Activated T-cell treated with anti-CD3 and anti-CD28 coated beads for 1 hour (primary cell): ENCODE measurements around the gene RTEL1.
A peak's percentile ranks its signal among the peaks of the same experiment; 100 is the strongest.
"Not testable (repeated sequence)": the region's sequence is repeated elsewhere in the genome, so short reads cannot be mapped to it uniquely, and the experiment has no call there.

Experiments used
- DNase-seq: peaks from one replicate; pipeline ENCODE4 v3.0.0-alpha.2; 2020; ENCODE audit warnings: low read depth

The RTEL1 gene

GRCh38 chr20:63652192-63652980 lies 5.7 kb upstream of the RTEL1 start:
- DNase-seq, result no peak

DNA sequence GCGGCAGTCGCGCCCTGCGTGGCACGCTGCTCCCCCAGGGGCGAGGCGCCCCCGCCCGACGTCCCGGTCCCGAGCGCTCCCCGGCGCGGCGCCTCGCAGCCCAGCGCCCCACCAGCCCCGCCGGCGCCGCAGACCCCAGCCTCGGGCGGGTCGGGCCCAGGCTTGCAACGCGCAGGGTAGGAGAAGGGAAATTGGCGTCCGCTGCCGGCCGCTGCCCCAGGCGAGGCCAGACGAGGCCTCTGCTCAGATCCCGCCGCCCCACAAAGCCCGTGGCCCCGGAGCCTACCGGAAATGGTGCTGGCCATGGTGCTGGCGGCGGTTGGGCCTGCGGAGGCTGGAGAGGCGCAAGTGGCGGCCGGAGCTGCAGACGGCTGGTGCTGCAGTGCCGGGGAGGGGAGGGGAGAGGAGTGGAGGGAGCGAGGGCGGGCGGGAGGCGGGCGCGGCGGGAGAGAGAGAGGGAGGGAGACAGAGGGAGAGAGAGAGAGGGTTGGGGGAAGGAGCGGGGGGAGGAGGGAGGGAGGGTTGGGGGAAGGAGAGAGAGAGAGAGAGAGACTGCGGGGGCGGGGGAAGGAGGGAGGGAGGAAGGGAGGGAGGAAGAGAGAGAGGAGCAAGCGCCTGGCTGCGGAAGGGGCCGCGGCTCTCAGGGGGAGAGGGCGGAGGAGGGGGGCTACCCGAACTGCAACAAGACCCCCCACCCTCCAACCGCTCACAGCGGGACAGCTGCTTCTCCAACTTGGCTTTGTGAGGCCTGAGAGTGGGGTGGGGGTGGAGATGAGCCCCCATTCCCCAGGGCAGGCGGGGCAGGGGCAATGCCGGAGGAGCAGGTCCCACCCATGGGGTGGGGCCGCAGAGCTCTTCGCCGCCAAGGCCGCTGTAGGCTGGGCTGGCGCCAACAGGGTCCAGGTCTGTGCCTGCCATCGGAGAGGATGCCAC lies 4.8 kb upstream of the RTEL1 start, which contains the start of gene STMN3:
STMN3 (minus strand) TSS at position 384 of the 933 bp plus-strand sequence; CDS start at position 305, 79 bp downstream.
- peak; percentile 56 for DNase-seq

- no peak for DNase-seq
Observed at GRCh38 chr20:63653974-63654668, 4.0 kb upstream of the RTEL1 start.

GRCh38 chr20:63655249-63655648 lies 2.9 kb upstream of the RTEL1 start:
- no peak for DNase-seq

GRCh38 chr20:63656451-63656850 lies 1.7 kb upstream of the RTEL1 start:
- no peak for DNase-seq

DNA sequence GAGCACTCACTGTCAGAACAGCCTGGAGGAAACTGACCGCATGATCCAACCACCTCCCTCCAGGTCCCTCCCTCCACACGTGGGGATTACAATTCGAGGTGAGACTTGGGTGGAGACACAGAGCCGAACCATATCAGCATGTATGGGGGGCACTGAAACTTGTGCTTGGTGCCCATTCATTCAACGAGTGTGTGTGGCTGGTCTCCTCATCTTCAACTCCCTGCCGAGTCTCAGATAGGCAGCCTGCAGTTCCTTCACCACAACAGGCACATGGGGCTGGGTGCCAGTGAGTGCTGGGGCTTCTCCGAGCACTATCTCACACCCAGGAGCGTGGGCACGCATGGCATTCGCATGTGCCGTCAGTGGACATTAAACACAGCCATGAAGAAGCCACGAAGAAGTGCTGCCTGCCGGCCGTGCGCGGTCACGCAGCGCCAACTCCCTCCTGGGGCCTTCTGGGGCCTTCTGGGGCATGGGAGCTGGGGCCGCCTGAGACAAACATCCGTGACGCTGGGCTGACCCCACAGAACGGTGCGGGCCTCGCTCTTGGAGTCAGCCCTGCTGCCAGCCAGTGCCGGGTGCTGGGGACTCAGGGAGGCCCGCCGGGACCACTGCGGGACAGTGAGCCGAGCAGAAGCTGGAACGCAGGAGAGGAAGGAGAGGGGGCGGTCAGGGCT lies 714 bp upstream of the RTEL1 start:
- no peak for DNase-seq

- no peak for DNase-seq
Observed at GRCh38 chr20:63658749-63659187, 656 bp downstream of the RTEL1 start.

DNA sequence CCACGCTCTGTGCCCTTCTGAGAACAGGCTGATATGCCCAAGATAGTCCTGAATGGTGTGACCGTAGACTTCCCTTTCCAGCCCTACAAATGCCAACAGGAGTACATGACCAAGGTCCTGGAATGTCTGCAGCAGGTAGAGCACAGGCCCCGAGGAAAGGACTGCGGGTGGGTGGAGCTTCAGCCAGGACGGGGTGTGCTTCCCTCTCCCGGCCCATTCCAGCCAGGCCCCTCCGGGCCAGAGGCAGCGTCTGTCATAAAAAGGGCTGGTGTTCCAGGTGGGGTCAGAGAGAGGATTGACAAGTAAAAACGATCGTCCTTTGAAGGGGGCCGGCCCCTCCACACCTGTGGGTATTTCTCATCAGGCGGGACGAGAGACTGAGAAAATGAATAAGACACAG lies 1.3 kb downstream of the RTEL1 start:
- no peak for DNase-seq

DNA sequence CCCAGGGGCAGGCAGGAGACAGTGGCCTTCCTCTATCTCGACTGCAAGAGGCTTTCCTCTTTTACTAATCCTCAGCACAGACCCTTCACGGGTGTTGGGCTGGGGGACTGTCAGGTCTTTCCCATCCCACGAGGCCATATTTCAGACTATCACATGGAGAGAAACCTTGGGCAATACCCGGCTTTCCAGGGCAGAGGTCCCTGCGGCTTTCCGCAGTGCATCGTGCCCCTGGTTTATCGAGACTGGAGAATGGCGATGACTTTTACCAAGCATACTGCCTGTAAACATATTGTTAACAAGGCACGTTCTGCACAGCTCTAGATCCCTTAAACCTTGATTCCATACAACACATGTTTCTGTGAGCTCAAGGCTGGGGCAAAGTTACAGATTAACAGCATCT lies 2.1 kb downstream of the RTEL1 start:
- not testable (repeated sequence) for DNase-seq

GRCh38 chr20:63660622-63661021 lies 2.5 kb downstream of the RTEL1 start:
- DNase-seq, result no peak

DNA sequence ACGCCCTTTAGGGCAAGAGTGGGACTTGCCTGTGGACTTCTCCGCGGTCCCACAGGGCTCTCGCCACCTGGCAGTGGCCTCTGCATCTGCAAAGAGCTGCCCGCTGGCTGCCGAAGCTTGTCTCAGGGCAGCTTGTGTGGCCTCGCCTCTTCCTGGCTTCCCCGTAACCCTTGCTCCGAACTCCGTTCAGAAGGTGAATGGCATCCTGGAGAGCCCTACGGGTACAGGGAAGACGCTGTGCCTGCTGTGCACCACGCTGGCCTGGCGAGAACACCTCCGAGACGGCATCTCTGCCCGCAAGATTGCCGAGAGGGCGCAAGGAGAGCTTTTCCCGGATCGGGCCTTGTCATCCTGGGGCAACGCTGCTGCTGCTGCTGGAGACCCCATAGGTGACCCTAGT lies 3.0 kb downstream of the RTEL1 start:
- DNase-seq, result no peak

DNA sequence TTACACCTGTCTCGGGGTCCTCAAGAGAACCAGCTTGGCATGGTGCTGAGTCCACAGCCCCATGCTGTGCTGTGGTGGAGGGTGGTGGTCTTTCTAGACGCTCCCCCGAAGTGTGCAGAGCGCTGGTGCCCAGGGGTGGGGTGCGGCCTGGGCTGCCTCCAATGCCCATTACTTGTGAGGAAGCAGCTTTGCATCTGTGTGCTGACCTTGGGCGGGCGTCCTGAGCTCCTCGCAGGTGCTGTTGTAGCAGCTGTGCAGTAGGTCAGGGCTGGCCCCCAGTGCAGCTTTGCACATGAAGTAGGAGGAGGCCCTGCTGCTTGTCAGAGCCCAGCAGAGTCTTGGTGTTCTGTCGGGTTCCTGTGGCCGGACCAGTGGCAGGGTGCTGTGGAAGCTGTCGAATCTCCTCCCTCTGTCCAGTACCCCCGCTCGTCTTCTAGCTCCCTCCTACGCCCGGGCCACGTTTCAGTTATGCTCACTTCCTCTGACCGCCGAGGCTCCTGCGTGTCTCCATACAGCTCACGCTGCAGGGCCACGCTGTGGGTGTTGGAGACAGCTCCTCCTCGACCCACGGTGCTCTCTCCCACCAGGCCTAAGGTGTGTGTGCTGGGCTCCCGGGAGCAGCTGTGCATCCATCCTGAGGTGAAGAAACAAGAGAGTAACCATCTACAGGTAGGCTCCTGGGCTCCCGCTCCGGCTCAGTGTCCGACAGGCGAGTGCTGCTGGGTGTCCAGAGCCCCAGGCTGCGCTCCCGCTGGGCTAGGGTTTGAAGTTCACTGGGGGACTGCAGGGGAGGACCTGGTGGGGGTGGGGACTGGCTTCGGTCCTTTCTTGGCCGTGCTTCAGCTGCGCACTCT lies 4.1 kb downstream of the RTEL1 start:
- no peak for DNase-seq

DNA sequence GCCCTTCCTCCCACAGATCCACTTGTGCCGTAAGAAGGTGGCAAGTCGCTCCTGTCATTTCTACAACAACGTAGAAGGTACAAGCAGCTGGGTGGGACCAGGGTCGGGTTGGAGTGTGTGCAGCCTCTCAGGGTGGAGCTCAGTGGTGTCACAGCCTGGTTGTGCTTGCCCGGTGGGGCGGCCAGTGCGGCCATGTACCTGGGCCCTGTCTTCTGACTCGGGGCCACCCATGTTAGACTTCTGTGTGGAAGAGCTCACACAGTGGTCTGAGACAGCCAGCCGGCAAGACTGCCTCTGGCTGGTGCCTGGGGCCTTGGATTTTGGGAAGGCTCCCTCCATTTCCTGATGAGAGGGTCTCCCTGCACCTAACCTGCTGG lies 4.7 kb downstream of the RTEL1 start:
- DNase-seq, result no peak

- DNase-seq, result no peak
Observed at GRCh38 chr20:63663332-63664066, 5.4 kb downstream of the RTEL1 start.

DNA sequence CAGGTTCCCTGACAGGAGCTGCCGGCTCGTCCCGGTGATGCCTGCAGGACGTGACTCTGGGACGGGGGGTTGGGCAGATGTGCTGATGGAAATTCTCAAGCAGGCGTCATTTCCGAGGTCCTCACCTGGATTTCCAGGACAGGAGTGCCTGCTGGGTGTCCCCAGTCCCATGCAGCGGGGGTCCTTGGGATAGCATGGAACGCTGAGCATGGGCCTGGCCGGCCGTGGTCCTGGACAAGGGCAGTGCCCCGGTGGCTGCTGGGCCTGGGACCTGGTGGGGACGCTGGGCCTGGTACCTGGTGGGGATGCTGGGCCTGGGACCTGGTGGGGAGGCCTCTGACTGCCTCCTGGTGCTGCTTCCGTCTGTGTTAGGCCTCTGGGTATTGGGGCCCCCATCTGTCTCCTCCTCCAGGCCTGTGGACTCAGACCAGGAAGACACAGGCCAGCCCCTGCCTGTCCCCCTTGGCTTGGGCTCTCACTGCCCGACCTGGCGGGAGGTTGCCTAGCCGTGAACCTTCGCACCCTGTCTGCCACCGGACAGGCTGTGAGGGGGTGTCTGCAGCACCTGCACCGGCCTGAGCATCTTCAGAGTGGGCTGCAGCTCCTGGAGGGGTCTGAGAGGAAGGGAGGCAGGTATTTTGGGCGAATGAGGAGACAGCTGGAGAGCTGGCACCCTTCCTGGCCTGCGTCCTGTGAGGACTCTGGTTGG lies 6.2 kb downstream of the RTEL1 start:
- DNase-seq, result no peak

DNA sequence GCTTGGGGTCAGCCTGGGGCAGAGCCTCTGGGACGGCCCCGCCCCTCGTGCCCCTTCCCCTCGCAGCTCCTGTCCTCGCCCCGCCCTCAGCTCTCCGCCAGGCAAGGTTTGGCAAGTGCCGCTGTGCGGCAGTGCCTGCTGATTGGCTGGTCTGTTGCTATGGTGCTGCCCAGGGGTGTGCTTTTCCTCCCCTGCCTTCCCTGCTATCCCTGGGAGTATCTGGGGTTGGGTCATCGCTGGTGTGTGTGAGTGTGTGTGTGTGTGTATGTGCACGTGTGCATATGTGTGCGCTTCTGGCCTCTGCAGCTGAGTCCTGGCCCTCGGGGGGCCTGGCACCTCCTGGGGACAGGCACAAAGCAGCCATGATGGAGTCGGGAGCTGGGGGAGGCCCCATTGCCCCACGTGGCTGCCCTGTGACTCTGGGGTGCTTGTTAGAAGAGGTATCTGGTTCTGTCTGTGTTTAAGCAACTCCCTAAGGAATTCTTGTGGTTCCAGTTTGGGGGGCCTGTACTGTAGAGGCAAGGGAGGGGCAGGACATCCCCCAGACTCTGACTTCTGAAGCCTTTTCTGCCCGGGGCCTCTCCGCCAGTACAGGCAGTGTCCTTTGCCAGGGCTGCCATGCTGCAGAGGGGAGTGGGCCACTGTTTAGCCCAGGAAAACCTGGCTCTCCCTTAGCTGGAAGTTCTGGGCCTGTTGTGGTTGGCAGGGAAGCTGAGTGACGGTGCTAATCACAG lies 6.9 kb downstream of the RTEL1 start:
- no peak for DNase-seq

- no peak for DNase-seq
Observed at GRCh38 chr20:63665708-63666107, 7.6 kb downstream of the RTEL1 start.

DNA sequence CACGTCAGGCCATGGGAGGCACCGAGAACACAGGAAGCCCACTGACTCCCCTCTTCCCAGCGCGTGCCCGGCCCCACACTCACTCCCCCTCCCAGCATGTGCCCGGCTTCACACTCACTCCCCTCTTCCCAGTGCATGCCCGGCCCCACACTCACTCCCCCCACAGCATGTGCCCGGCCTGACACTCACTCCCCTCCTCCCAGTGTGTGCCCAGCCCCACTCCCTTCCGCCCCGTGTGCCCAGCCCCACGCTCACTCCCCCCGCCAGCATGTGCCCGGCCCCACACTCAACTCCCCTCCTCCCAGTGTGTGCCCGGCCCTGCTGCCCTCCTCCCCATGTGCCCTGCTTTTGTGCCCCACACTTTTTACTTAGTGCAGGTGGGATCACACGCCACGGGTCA lies 9.7 kb downstream of the RTEL1 start:
- no peak for DNase-seq

DNA sequence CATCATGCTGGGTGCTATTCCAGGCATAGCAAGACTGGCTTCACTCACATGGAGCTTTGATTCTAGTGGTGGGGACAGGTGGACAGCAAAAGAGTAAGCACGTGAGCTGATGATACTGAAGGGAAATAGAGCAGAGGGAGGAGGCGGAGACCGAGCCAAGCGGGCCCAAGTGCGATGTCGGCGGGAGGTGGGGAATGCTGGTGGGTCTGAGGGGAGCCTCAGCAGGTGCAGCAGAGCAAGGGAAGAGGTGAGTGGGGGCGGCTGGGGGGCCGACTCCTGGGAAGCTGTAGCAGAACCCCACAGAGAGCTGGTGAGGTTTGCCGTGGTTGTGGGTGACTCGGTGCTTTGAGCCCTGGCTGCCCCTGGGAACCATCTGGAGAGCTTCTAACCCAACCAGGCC lies 10.2 kb downstream of the RTEL1 start:
- no peak for DNase-seq
